Ishikawa (cell line): ENCODE data around the gene DAB2IP.

ENCODE experiments used
- CEBPB ChIP-seq: IDR thresholded peaks from 2 replicates; pipeline ENCODE4 v1.6.1; 2012
- CREB1 ChIP-seq: IDR thresholded peaks from 2 replicates; pipeline ENCODE4 v1.6.1; 2012; ENCODE audit warnings: low read depth
- EGR1 ChIP-seq: IDR thresholded peaks from 2 replicates; pipeline ENCODE4 v1.6.1; 2012
- EP300 ChIP-seq: IDR thresholded peaks from 2 replicates; pipeline ENCODE4 v1.6.1; 2012; ENCODE audit warnings: borderline replicate concordance
- FOXM1 ChIP-seq: IDR thresholded peaks from 2 replicates; pipeline ENCODE4 v1.6.1; 2012; ENCODE audit warnings: low read depth, borderline replicate concordance
- NFIC ChIP-seq: IDR thresholded peaks from 2 replicates; pipeline ENCODE4 v1.6.1; 2012
- RAD21 ChIP-seq: IDR thresholded peaks from 2 replicates; pipeline ENCODE4 v1.6.1; 2012; ENCODE audit warnings: low read depth
- REST ChIP-seq: IDR thresholded peaks from 2 replicates; pipeline ENCODE4 v1.6.1; 2012; ENCODE audit warnings: low read depth, mild to moderate bottlenecking
- TAF1 ChIP-seq: IDR thresholded peaks from 2 replicates; pipeline ENCODE4 v1.6.1; 2012; ENCODE audit warnings: low read depth, mild to moderate bottlenecking
- TCF12 ChIP-seq: IDR thresholded peaks from 2 replicates; pipeline ENCODE4 v1.6.1; 2012; ENCODE audit warnings: low read depth
- TEAD4 ChIP-seq: IDR thresholded peaks from 2 replicates; pipeline ENCODE4 v1.6.1; 2012
- USF1 ChIP-seq: IDR thresholded peaks from 2 replicates; pipeline ENCODE4 v1.6.1; 2012
- YY1 ChIP-seq: IDR thresholded peaks from 2 replicates; pipeline ENCODE4 v1.6.1; 2012; ENCODE audit warnings: low read depth
- ZBTB7A ChIP-seq: IDR thresholded peaks from 2 replicates; pipeline ENCODE4 v1.6.1; 2012; ENCODE audit warnings: low read depth
- TF ChIP-seq, protein P1 (sequence below): IDR thresholded peaks from 2 replicates; pipeline ENCODE4 v1.6.1; 2012

Gene DAB2IP

DNA sequence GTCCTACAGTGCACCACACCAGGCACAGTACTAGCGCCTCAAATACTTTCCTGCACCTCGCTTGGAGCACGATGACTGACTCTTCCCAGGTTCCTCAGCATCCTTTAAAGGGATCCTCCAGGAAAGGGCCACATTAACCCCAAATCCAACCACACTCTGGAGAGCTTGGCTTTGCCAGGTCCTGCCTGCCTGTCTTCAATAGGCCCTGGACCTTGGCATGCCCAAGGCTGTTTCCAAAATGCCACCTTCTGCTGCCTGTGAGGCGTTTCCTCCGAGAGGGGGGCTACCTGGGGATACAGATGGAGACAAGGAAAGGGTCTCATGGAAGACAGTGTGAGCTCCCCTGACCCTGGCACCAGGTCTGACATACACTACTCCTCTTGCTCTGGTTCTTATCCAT is 169.9 kb downstream of the DAB2IP start:
- TF ChIP-seq, protein P1, sequence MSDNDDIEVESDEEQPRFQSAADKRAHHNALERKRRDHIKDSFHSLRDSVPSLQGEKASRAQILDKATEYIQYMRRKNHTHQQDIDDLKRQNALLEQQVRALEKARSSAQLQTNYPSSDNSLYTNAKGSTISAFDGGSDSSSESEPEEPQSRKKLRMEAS, result no peak
- TF ChIP-seq CREB1 (no peak), CEBPB (no peak), TAF1 (no peak), USF1 (no peak), ZBTB7A (no peak), YY1 (no peak), FOXM1 (no peak), EGR1 (no peak), TEAD4 (no peak), REST (no peak), NFIC (no peak), EP300 (no peak), RAD21 (no peak), TCF12 (no peak)

- TF ChIP-seq, protein P1, result no peak
- TF ChIP-seq EGR1 (no peak), YY1 (no peak), NFIC (no peak), CREB1 (no peak), USF1 (no peak), FOXM1 (no peak), RAD21 (no peak), TEAD4 (no peak), TAF1 (no peak)
Measured at GRCh38 chr9:121822093-121823085, 171.0 kb downstream of the DAB2IP start.

DNA sequence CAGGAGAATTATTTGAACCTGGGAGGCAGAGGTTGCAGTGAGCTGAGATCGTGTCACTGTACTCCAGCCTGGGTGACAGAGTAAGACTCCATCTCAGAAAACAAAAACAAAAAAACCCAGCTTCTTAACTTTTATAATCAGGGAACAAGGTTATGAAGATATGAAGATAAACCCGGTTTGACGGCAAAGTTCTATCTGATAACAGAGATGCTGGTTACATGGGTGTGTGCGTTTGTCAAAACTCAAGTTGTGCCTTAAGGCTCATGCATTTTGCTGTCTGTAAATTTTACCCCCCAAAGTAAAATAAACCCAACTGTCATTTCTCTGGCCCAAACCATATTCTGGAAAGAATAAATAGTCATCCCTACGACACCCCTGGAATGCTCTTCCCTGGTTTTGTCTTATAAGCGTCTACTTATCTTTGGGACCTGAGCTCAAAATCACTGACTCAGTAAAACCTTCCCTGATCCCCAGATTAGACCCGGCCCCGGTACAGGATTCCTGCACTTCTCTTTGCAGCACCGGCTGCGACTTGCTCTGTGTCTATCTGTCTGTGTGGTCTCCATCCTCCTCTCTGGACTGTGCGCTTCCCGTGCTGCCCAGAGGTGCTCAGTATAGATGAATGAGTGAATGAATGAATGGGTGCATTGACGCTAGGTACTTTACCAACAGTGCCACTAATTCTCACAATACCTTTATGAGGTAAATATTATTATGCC is 172.2 kb downstream of the DAB2IP start:
- TF ChIP-seq RAD21, result no peak
- TF ChIP-seq TAF1, result no peak
- no peak for TF ChIP-seq CEBPB
- TF ChIP-seq ZBTB7A, result no peak
- TF ChIP-seq TEAD4, result no peak
- TF ChIP-seq USF1, result no peak
- no peak for TF ChIP-seq EP300
- TF ChIP-seq YY1, result no peak
- no peak for TF ChIP-seq TCF12
- no peak for TF ChIP-seq NFIC
- TF ChIP-seq EGR1, result no peak
- no peak for TF ChIP-seq FOXM1
- TF ChIP-seq CREB1, result no peak
- TF ChIP-seq, protein P1, result no peak
- TF ChIP-seq REST, result no peak

GRCh38 chr9:121824651-121825030 is 173.2 kb downstream of the DAB2IP start:
- TF ChIP-seq FOXM1 (no peak), EGR1 (no peak), REST (no peak), NFIC (no peak), ZBTB7A (no peak), CREB1 (no peak), USF1 (no peak), EP300 (no peak), YY1 (no peak), TAF1 (no peak), TEAD4 (no peak), CEBPB (no peak), RAD21 (no peak), TCF12 (no peak)
- TF ChIP-seq, protein P1, result no peak
